AG04450 (cell line): ENCODE results near the gene SERINC5. TPM values are rescaled to one million over a fixed set of nuclear protein-coding genes. Genes with fewer than 3 reads are reported as not detected.
A peak's percentile ranks its signal among the peaks of the same experiment; 100 is the strongest.
"Not testable (repeated sequence)": the region's sequence is repeated elsewhere in the genome, so short reads cannot be mapped to it uniquely, and the experiment has no call there.

ENCODE experiments used
- CTCF ChIA-PET: fragments of 300-600, 350-600 bp; formaldehyde crosslinking; extraction: SDS; loops from one replicate; lab custom pipeline; 2022; ENCODE audit warnings: antibody characterized with exemption, inconsistent platforms; lab: Charles Lee
- POLR2A ChIA-PET: fragments of 350-600 bp; formaldehyde crosslinking; extraction: SDS; loops from one replicate; lab custom pipeline; 2021; ENCODE audit warnings: antibody characterized with exemption, inconsistent platforms; lab: Yijun Ruan, JAX
- DNase-seq: peaks from one replicate; pipeline ENCODE4 v3.0.0-alpha.2; 2011; ENCODE audit warnings: low read depth, low spot score
- H3K27ac ChIP-seq: one replicate; pipeline ENCODE4 v1.5.1; 2012; ENCODE audit warnings: low read depth, low read length, control low read depth
- H3K27me3 ChIP-seq: one replicate; pipeline ENCODE4 v1.6.0; 2012; ENCODE audit warnings: low read length; ENCODE audit not compliant: control insufficient read depth, insufficient read depth
- H3K4me3 ChIP-seq: 2 replicates; pipeline ENCODE4 v1.5.1; 2011; ENCODE audit warnings: mild to moderate bottlenecking, low read depth, low read length, control low read depth
- H3K9me3 ChIP-seq: 2 replicates; pipeline ENCODE4 v1.5.1; 2012; ENCODE audit warnings: low read length; ENCODE audit not compliant: control insufficient read depth, insufficient read depth
- polyA minus RNA-seq: library from RNA; depleted of rRNA, polyadenylated mRNA; stranded (reverse); fragments of >200 nt; gene quantifications from 2 replicates; pipeline ENCODE4 v1.2.3, GENCODE V29; 2011; rRNA and poly(A)+ RNA removed
- polyA plus RNA-seq: library from polyadenylated mRNA; depleted of rRNA; stranded (reverse); fragments of >200 nt; gene quantifications from 2 replicates; pipeline ENCODE4 v1.2.3, GENCODE V29; 2011; rRNA removed
- TF ChIP-seq, protein P1 (sequence below): IDR thresholded peaks from 2 replicates; pipeline ENCODE4 v1.5.1; 2011; ENCODE audit warnings: low read depth, low read length, control low read depth, inconsistent platforms

Gene SERINC5
- polyA plus RNA-seq (7.3 and 8.5 TPM in 2 replicates), polyA minus RNA-seq (9.0 and 11.6 TPM in 2 replicates)

DNA sequence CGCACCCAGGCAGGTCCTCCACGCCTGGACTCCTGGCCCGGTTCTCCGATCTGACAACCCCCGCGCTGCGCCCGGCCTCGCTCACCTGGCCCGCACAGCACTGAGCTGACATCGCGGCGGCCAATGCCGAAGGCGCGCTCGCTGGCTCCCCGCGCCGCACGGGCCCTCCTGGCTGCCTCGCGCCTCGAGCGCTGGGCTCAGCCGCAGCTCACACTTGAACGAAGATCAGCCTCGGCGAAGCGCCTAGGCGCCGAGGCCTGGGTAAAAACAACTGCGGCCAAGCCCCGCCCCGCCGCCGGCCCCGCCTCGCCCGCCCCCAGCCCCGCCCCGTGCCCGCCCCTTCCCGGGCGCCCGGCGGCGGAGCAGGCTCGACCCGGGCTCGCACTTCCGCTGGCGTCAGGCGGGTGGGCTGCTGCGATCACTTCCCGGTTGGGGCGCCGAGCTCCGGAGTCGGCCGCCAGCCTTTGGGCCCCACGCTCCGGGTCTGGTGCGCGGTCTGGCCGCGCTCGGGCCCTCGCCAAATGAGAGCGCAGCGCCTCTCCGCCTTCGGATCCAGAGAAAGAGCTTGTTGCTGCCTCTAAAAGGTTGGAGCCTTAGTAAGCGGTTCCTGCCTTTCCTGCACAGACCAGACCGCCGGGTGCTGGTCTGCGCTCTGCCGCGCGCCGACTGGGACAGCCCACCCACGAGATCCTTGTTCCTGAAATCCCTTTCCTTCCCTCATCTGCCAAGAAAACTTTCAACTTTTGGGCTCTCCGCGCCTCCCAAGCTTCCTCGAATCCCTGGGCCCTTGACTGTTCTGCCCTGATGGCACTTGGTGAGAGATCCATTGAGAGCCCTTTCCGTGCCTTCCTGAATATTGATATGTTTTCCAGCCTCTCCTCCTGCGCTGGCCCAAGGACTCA lies at the start of gene SERINC5:
TSS of gene SERINC5 (minus strand) at position 238 of the 902 bp plus-strand sequence. CDS start at position 112, 126 bp downstream.
- no peaks in the 10 kb centered on the region; the same call in 1 of the 2 replicates for H3K9me3 ChIP-seq
- TF ChIP-seq, protein P1, sequence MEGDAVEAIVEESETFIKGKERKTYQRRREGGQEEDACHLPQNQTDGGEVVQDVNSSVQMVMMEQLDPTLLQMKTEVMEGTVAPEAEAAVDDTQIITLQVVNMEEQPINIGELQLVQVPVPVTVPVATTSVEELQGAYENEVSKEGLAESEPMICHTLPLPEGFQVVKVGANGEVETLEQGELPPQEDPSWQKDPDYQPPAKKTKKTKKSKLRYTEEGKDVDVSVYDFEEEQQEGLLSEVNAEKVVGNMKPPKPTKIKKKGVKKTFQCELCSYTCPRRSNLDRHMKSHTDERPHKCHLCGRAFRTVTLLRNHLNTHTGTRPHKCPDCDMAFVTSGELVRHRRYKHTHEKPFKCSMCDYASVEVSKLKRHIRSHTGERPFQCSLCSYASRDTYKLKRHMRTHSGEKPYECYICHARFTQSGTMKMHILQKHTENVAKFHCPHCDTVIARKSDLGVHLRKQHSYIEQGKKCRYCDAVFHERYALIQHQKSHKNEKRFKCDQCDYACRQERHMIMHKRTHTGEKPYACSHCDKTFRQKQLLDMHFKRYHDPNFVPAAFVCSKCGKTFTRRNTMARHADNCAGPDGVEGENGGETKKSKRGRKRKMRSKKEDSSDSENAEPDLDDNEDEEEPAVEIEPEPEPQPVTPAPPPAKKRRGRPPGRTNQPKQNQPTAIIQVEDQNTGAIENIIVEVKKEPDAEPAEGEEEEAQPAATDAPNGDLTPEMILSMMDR, result no peak
- H3K4me3 ChIP-seq, result peak within 1 kb of the TSS; percentile 79
- H3K27me3 ChIP-seq, result no peaks in the 10 kb centered on the region
- ChIA-PET POLR2A (interaction anchor here (0.9 to 2.4 kb wide), 7 partner anchors 9 to 164 kb away, joined by 3 to 22 read pairs (median 4); no protein-coding TSS in a partner anchor), CTCF (interaction anchor here (0.6 to 5.6 kb wide), 7 partner anchors 10 to 1005 kb away, joined by 3 to 23 read pairs (median 6); no protein-coding TSS in a partner anchor)
- peak within 1 kb of the TSS; percentile 89 for H3K27ac ChIP-seq
- DNase-seq, result no peak

DNA sequence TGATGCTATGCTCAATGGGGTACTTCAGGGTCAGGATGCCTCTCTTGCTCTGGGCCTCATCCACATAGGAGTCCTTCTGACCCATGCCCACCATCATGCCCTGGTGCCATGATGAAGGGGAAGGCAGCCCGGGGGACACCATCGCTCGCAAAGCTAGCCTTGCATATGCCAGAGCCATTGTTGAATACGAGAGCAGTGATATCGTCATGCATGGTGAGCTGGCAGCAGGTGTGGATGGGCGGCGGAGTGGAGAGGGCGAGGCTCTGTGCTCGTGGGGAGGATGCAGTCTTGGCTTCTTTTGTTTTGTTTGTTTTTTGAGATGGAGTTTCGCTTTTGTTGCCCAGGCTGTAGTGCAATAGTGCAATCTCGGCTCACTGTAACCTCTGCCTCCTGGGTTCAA lies 46.8 kb upstream of the SERINC5 start:
- TF ChIP-seq, protein P1, result no peak
- POLR2A ChIA-PET, result no interaction called here
- Histone ChIP-seq H3K4me3 (no peak overlapping the region), H3K9me3 (peaks cover 3% of the 10 kb centered on the region; the same call in 1 of the 2 replicates), H3K27ac (no peak overlapping the region), H3K27me3 (no peaks in the 10 kb centered on the region)
- DNase-seq, result no peak
- CTCF ChIA-PET, result no interaction called here

DNA sequence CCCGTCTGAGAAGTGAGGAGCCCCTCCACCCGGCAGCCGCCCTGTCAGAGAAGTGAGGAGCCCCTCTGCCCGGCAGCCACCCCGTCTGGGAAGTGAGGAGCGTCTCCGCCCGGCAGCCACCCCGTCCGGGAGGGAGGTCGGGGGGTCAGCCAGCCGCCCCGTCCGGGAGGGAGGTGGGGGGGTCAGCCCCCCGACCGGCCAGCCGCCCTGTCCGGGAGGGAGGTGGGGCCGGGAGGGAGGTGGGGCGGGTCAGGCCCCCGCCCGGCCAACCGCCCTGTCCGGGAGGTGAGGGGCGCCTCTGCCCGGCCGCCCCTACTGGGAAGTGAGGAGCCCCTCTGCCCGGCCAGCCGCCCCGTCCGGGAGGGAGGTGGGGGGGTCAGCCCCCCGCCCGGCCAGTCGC lies 45.5 kb upstream of the SERINC5 start:
- H3K9me3 ChIP-seq, DNase-seq, H3K4me3 ChIP-seq, H3K27ac ChIP-seq, CTCF ChIA-PET, H3K27me3 ChIP-seq, POLR2A ChIA-PET: not testable (repeated sequence)

DNA sequence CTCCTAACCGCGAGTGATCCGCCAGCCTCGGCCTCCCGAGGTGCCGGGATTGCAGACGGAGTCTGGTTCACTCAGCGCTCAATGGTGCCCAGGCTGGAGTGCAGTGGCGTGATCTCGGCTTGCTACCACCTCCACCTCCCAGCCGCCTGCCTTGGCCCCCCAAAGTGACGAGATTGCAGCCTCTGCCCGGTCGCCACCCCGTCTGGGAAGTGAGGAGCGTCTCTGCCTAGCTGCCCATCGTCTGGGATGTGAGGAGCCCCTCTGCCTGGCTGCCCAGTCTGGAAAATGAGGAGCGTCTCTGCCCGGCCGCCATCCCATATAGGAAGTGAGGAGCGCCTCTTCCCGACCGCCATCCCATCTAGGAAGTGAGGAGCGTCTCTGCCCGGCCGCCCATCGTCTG lies 44.9 kb upstream of the SERINC5 start:
- DNase-seq, H3K27ac ChIP-seq, H3K27me3 ChIP-seq, H3K4me3 ChIP-seq, CTCF ChIA-PET, H3K9me3 ChIP-seq, POLR2A ChIA-PET: not testable (repeated sequence)

DNA sequence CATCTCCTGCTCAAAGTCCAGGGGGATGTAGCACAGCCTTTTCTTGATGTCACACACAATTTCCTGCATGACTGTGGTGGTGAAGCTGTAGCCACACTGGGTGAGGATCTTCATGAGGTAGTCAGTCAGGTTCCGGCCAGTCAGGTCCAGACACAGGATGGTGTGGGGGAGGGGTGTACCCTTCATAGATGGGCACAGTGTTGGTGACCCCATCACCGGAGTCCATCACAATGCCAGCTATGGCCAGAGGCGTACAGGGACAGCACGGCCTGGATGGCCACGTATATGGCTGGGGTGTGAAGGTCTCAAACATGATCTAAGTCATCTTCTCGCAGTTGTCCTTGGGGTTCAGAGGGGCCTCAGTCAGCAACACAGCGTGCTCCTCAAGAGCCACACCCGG lies 44.3 kb upstream of the SERINC5 start:
- Histone ChIP-seq H3K27ac (no peak overlapping the region), H3K4me3 (no peak overlapping the region), H3K27me3 (no peaks in the 10 kb centered on the region), H3K9me3 (peaks cover 3% of the 10 kb centered on the region; the same call in 1 of the 2 replicates)
- ChIA-PET CTCF (interaction anchor here (0.6 kb wide), 1 partner anchor 208 kb away, joined by 3 read pairs; no protein-coding TSS in a partner anchor), POLR2A (no interaction called here)
- no peak for DNase-seq
- TF ChIP-seq, protein P1, result no peak

DNA sequence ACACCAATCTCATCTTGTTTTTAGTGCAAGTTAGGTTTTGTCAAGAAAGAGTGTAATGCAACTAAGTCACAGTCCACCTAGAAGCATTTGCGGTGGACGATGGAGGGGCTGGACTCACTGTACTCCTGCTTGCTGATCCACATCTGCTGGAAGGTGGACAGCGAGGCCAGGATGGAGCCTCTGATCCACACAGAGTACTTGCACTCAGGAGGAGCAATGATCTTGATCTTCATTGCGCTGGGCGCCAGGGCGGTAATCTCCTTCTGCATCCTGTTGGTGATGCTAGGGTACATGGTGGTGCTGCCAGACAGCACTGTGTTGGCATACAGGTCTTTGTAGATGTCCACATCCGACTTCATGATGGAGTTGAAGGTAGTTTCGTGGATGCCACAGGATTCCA lies 43.8 kb upstream of the SERINC5 start:
- Histone ChIP-seq H3K9me3 (peaks cover 3% of the 10 kb centered on the region; the same call in 1 of the 2 replicates), H3K4me3 (no peak overlapping the region), H3K27ac (no peak overlapping the region), H3K27me3 (no peaks in the 10 kb centered on the region)
- CTCF ChIA-PET, result interaction anchor here (0.6 kb wide), 1 partner anchor 208 kb away, joined by 3 read pairs; no protein-coding TSS in a partner anchor
- DNase-seq, result no peak
- TF ChIP-seq, protein P1, result no peak
- POLR2A ChIA-PET, result no interaction called here
